NCI-H1105 treated with DMSO at 0.1 percent for 48 hours (cell line): ENCODE measurements around the gene CHRDL2.
"Not testable (repeated sequence)": the region's sequence is repeated elsewhere in the genome, so short reads cannot be mapped to it uniquely, and the experiment has no call there.

Source experiments
- DNase-seq: peaks from one replicate; lab custom pipeline; 2025; lab: John Stamatoyannopoulos, UW

The CHRDL2 gene

GRCh38 chr11:74670171-74670570, 61.1 kb downstream of the CHRDL2 start:
- DNase-seq = no peak

GRCh38 chr11:74669211-74670160, 61.7 kb downstream of the CHRDL2 start:
- no peak for DNase-seq

DNA sequence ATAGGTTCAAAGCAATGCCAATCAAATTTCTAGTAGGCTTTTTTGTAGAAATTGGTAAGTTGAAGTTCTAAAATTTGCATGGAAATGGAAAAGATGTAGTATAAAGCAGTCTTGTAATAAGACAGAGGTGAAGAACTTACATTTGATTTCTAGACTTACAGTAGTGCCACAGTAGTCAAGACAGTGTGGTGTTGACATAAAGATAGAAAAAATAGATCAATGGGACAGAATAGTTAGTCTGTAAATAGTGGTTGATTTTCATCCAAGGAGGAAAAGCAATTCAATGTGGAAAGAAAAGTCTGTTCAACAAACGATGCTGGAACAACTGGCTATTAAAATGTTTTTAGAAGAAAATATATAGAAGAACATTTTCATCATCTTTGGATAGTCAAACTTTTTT, 67.9 kb downstream of the CHRDL2 start:
- no peak for DNase-seq

- DNase-seq = no peak
Measured at GRCh38 chr11:74662487-74663103, 68.6 kb downstream of the CHRDL2 start.

DNA sequence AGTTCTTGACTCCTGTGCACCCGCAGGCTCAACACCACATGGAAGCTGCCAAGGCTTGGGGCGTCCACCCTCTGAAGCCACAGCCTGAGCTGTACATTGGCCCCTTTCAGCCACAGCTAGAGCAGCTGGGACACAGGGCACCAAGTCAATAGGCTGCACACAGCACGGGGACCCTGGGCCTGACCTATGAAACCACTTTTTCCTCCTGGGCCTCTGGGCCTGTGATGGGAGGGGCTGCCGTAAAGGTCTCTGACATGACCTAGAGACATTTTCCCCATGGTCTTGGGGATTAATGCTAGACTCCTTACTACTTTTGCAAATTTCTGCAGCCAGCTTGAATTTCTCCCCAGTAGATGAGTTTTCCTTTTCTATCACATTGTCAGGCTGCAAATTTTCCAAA, 72.1 kb downstream of the CHRDL2 start:
- not testable (repeated sequence) for DNase-seq

DNA sequence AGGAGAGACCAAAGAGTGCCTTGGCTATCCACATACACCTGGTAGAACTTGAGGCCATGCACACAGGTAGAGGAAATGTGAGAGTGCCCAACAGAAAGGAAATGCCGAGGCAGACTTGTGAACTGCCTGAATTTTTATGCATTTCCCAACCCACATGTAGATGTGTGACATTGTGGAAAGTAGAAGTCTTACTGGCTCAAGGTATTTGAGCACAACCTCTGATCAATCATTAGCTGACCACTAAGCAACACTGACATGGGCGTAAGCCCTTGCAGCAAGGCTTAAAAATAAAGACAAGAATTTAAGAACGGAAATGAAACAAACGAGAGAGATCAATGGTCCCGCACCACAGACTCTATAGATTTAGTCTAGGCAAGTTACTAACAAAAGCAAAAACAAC, 76.2 kb downstream of the CHRDL2 start:
- DNase-seq = no peak

DNA sequence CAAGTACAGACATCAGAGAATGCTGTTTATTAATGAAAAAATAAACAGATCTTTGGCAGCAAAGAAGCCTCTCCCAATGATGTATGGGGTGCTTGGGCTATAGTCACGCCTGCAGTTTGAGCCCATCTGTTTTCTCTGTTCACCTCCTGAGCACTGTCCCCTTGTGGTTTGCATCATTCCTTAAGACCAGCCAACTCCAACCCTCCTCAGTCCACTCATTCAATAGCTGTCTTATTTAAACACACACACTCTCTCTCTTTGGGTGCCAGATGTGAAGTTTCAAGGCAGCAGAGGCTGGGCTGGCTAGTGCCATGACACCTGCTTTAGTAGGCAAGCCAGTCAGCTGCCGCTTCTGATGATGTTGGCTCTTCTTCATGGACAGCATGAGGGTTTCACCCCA, 80.7 kb downstream of the CHRDL2 start:
- DNase-seq = no peak

- DNase-seq = no peak
Measured at GRCh38 chr11:74648894-74649293, 82.3 kb downstream of the CHRDL2 start.

DNA sequence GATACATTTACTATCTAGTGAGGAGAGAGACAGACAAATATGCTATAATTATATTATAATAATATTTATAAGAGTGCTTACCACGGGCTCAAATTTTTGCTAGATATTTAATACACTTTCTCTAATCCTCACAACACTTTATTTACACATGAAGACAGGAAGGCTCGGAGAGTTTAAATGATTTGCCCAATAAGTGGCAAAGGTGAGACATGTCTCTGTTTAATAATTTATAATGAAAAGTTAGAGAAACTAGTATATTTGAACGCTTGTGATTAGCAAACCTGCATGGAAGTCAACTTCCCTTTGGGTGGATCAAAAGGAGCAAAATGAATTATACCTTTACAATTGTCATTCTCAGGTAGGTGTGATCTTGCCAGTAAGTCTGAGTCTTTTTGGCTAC, 83.4 kb downstream of the CHRDL2 start:
- no peak for DNase-seq

- no peak for DNase-seq
Measured at GRCh38 chr11:74647404-74647803, 83.8 kb downstream of the CHRDL2 start.

GRCh38 chr11:74646954-74647353, 84.3 kb downstream of the CHRDL2 start:
- DNase-seq = no peak
